Measurements from ENCODE around the gene DYSF.

DYSF gene

DNA sequence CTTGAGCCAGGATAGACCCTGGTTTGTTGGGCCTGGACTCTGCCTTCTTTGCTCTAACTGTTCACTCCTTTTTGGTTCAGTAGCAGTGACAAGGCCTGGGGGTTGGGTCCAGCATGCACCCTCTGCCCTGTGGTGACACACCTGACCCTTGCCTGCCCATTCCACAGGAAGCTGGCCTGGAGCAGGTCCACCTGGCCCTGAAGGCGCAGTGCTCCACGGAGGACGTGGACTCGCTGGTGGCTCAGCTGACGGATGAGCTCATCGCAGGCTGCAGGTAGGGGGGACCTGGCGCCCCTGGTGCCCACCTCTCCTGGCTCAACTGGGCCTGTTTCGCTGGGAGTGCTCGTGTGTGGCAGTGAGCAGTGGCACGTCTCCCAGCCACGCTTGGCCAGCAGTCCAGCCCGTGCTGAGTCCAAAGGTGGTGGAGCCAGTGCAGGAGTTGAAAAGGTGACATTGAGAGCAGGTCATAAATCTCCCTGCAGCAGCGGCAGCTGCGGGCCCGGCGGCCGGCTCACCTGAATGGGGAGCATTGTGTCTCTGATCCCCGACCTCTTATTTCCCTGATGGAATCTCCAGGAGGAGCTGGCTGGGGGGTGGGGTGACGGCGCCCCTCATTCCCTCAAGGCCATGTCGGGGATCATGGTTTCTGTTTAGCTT is 102.6 kb downstream of the DYSF start:
- no peak for TF ChIP-seq CTCF (IDR thresholded peaks at IDR 0.05; ENCODE audit: low read length, missing control alignments)
- DNase-seq (ENCODE audit: low read depth), result no peak
- H3K4me3 ChIP-seq (replicated peaks; ENCODE audit: low read depth, low read length), result no peak overlapping the region

DNA sequence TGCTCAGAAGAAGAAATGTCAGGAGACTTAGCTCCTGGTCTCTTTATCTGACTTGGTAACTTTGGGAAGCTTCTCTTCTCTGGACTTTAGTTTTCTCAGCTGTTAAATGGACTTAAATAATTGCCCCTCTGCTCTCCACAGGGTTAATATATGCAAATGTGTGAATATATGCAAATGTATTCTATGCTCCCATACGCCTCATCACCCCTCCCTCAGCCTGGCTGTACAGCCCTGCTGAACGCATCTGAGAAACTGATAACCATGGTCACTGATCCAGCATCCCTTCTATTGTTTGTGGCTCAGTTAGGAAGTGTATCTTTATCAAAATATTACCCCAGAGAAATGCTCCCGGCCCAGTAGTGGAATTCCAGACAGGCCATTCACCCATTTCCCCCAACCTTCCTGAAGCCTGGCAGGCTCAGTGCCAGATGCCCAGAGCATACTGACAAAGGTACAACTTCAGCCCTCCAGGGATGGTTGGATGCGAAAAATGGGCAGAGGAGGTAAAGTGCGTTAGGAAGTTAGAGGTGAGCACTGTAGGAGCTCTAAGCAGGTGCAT is 103.4 kb downstream of the DYSF start:
- DNase-seq (ENCODE audit: low read depth), result no peak
- no peak overlapping the region for H3K4me3 ChIP-seq (replicated peaks; ENCODE audit: low read depth, low read length)
- TF ChIP-seq CTCF (IDR thresholded peaks at IDR 0.05; ENCODE audit: low read length, missing control alignments), result no peak

DNA sequence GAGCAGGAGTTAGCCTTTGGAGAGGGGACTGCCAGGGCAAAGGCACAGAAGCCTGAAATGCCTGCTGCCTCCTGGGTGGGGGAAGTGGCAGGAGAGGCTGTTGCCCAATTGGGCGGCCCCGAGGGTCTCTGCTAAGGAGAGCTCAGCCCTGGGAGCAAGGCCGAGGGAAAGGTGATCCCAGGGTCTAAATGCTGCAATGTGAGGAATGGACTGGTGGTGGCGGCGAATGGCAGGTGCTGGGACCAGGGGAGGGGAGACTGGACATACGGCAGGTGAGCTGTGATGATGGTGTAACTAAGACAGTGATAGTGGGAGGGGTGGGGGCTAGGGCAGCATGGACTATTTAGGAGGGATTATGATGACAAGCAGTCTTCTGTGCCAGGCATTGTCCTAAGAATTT is 104.0 kb downstream of the DYSF start:
- no peak for TF ChIP-seq CTCF (IDR thresholded peaks at IDR 0.05; ENCODE audit: low read length, missing control alignments)
- no peak overlapping the region for H3K4me3 ChIP-seq (replicated peaks; ENCODE audit: low read depth, low read length)
- no peak for DNase-seq (ENCODE audit: low read depth)

DNA sequence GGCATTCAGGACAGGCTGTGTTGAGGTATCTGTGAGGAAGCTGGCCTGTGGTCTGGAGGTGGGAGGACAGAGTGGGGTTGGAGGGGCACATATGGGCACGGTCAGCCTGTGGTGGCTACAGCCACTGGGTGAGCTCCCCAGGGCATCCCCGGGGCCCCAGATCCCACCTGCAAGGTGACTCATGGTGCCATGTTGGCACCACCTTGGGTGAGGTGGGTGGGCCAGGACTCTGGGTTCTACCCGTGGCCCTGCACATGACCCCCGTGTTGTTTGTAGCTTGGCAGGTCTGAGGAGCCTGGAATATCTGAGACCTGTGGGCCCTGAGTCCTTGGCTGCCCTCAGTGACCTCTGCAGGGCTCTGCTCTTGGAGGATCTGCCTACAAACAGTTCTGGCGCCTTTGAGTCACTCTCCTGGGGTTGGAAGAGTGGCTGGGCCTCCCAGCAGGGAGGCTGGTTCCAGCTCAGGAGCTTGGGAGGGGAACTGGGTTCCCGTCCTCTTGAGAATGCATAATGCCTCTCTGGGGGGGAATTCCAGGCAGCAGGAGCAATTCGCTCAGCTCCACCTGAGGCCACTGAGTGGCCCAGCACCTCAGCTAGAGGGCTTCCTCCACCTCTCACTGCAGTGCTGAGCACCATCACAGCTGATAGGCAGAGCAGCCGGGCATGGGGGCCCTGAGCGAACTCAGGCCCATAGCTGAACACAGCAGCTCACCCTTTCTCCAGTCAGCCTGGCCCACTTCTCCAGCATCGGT is 105.1 kb downstream of the DYSF start:
- H3K4me3 ChIP-seq (replicated peaks; ENCODE audit: low read depth, low read length), result no peak overlapping the region
- no peak for TF ChIP-seq CTCF (IDR thresholded peaks at IDR 0.05; ENCODE audit: low read length, missing control alignments)
- no peak for DNase-seq (ENCODE audit: low read depth)

- no peak for TF ChIP-seq CTCF (IDR thresholded peaks at IDR 0.05; ENCODE audit: low read length, missing control alignments)
- H3K4me3 ChIP-seq (replicated peaks; ENCODE audit: low read depth, low read length), result no peak overlapping the region
- no peak for DNase-seq (ENCODE audit: low read depth)
These were observed 105.9 kb downstream of the DYSF start for GRCh38 chr2:71559080-71559827.

DNA sequence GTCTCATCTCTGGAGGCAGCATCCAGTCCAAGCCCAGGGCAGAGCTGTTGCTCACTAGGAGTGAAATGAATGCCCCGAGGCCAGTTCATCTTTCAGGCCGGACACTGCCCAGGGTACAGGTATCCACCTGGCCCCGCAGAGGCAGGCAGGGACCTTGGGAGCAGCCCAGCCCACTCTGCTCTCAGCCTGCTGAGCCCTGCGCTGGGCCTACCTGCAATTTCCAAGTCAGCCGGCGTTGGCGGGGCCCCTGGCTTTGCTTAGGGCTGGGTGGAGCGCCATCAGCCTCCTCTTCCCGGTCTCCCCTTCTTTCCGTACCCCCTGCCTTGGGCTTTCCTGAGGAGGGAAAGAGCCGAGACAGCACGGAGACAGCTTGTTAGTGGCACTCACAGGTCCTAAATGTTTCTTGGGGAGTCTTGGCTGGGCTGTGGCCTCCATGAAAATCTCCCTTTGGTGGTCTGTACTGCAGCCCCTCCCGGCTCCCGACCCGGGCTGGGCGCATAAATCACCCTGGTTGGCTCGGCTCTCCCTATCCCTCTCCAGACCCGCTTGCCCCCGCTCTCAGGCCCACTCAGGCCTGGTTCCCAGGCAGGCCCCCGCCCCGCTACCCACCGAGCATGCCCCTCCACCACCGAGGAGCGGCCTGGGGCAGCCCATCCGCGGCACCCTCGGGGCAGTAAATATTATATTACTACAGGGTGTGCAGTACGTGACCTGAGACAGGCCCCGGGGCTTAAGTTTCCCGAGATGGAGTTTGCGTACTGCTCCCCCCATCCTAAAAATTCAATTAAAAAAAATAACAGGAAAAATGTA is 106.7 kb downstream of the DYSF start:
- TF ChIP-seq CTCF (IDR thresholded peaks at IDR 0.05; ENCODE audit: low read length, missing control alignments), result no peak
- no peak for DNase-seq (ENCODE audit: low read depth)
- H3K4me3 ChIP-seq (replicated peaks; ENCODE audit: low read depth, low read length), result no peak overlapping the region
